Hematopoietic multipotent progenitor cell treated with erythropoietin and hydrocortisone succinate and interleukin-3 and kit ligand, for 6 days (in vitro differentiated cells): Measurements from ENCODE around the gene MCM10.
A peak's percentile ranks its signal among the peaks of the same experiment; 100 is the strongest.

ENCODE experiments used
- DNase-seq: peaks from one replicate; pipeline ENCODE4 v3.0.0-alpha.2; 2015

MCM10 gene

GRCh38 chr10:13167568-13167967 is 6.2 kb downstream of the MCM10 start:
- no peak for DNase-seq

GRCh38 chr10:13168781-13169180 is 7.4 kb downstream of the MCM10 start:
- DNase-seq = no peak

GRCh38 chr10:13173616-13174015 is 12.3 kb downstream of the MCM10 start:
- DNase-seq = no peak

GRCh38 chr10:13180788-13181187 is 19.4 kb downstream of the MCM10 start:
- no peak for DNase-seq

- no peak for DNase-seq
These were observed 21.1 kb downstream of the MCM10 start for GRCh38 chr10:13182424-13182823.

DNA sequence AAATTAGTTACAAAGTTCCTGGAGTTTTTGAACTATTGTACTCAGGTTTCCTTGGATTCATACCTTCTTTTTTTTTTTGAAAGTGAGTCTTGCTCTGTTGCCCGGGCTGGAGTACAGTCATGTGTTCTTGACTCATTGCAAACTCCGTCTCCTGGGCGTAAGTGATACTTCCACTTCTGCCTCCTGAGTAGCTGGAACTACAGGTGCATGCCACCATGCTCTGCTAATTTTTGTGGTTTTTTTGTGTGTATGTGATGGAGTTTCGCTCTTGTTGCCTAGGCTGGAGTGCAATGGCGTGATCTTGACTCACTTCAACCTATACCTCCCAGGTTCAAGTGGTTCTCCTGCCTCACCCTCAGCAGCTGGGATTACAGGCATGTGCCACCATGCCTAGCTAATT is 22.3 kb downstream of the MCM10 start:
- no peak for DNase-seq

DNA sequence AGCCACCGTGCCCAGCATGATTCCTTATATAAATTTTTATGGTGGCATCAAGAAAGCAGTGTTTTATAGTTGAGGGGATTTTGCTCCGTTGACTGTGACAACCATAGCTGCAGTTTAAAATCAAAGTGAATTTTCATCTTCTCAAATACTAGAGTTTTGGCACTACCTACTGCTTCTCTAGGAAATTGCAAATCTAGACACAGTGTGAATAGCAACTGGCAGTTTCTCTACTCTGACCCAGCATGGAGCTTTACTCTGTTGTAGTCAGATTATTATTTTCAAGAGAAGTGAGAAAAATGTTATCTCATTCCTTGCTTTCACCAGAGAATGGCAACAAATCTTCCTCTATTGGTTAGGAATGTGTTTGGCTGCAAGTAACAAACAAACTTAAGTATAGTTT is 22.9 kb downstream of the MCM10 start:
- DNase-seq = no peak

- no peak for DNase-seq
These were observed 23.6 kb downstream of the MCM10 start for GRCh38 chr10:13184730-13185514.

DNA sequence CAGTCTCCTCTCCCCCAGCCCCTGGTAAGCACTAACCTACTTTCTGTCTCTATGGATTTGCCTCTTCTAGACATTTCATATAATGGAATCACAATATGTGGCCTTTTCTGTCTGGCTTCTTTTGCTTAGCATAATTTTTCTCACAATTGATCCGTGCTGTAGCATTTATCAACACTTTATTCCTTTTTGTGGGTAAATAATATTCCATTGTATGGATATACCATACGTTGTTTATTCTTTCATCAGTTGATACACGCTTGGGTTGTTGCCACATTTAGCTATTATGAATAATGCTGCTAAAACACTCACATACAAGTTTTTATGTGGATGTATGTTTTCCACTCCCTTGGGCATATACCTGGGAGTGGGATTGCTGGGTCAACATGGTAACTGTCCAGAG is 25.8 kb downstream of the MCM10 start:
- no peak for DNase-seq

DNA sequence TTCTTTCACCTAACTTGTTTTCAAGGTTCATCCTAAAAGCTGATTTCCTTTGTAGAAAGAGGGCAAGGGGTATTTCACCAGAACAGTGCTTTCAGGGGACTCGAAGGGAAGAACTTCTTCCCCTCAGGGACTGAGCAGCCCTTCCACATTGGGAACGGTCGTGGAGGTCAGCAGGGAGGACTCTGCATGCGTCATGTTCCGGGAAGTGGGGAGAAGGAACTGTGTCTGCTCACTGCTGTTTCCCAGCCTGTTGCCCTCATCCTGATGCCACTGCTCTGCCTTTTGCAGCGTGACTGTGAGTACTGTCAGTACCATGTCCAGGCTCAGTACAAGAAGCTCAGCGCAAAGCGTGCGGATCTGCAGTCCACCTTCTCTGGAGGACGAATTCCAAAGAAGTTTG is 27.2 kb downstream of the MCM10 start:
- no peak for DNase-seq

GRCh38 chr10:13189961-13190360 is 28.6 kb downstream of the MCM10 start:
- DNase-seq = no peak

DNA sequence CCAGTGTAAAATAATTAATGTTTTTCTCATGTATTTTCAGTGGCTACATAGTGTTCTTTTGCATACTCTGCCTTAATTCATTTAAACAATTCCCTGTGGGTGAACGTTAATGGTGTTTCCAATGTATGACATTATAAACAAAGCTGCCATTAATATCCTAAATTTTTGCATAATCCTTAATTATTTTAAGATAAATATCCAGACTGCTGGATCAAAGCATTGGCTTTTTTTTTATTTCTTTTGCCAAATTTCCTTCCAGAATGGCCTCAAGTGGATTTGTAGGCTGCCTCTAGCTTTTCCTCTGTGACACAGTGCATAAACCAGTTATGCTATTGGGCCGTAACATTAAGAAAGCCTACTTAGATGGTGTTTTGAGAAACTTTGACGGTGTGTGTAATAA is 29.5 kb downstream of the MCM10 start:
- no peak for DNase-seq

DNA sequence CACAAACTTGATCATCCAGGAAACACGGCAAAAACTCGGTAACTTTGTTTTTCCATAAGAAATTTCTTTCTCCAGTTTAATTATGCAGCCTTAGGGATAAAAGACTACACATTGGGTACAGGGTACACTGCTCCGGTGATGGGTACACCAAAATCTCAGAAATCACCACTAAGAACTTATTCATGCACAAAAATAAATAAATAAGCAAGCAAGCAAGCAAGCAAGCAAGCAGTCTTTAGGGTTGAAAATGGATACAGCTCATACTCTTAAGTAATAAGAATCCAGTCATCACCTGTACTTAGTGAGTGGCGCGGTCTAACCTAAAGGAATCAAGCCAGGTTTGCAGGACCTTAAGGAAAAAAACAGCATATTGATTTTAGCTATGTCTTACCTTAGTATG is 30.0 kb downstream of the MCM10 start:
- DNase-seq = no peak

DNA sequence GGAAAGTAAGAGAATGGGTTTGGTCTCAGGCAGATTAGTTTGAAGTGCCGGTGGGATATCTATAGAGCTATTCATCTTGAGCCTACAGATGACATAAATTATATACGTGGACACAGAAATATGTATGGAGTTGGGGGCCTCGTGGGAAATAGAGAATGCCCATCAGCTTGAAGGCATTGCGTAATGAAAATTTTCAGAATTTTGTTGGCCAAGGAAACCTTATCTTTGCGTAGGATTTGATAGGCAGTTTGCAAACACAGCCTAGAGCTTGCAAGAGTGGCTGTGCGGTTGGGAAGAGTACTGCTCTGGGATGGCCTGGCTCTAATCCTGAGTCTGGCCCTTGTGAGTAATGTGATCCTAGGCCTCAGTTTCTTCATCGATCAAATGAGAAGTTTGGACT is 32.3 kb downstream of the MCM10 start:
- DNase-seq = no peak

GRCh38 chr10:13195016-13195415 is 33.7 kb downstream of the MCM10 start:
- peak; percentile 5 for DNase-seq

DNA sequence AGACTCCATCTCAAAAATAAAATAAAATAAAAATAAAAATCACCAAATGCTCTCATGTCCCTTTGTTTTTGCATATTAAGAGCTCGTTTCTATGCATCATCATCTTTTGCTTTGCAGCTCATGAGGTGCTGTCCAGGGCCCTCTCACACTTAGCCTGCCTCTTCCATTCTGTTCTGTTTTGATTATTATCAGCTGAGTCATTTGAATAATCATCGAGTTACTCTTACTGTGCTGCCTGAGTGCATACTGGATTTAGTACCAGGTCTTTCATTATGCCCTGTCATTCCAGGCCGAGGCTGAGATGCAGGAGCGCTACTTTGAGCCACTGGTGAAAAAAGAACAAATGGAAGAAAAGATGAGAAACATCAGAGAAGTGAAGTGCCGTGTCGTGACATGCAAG is 39.8 kb downstream of the MCM10 start:
- DNase-seq = peak; percentile 7

DNA sequence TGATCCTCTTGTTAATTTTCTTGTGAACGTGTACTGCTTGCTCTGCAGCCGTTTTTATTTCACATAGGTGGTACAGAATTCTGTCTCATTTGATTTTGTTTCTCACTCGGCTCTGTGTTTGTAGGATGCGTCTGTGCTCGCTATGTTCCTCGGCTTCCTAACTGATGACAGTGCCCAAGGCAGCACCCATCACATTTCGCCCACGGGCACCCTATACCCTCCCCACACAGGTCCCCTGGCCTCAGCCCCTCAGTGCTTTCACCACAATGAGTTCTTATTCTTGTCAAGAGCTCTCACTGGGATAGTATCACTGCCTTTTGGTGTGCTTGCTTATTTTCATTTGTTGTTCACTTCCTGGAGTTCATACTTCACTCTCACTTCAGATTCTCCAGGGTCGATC is 44.7 kb downstream of the MCM10 start:
- DNase-seq = no peak

DNA sequence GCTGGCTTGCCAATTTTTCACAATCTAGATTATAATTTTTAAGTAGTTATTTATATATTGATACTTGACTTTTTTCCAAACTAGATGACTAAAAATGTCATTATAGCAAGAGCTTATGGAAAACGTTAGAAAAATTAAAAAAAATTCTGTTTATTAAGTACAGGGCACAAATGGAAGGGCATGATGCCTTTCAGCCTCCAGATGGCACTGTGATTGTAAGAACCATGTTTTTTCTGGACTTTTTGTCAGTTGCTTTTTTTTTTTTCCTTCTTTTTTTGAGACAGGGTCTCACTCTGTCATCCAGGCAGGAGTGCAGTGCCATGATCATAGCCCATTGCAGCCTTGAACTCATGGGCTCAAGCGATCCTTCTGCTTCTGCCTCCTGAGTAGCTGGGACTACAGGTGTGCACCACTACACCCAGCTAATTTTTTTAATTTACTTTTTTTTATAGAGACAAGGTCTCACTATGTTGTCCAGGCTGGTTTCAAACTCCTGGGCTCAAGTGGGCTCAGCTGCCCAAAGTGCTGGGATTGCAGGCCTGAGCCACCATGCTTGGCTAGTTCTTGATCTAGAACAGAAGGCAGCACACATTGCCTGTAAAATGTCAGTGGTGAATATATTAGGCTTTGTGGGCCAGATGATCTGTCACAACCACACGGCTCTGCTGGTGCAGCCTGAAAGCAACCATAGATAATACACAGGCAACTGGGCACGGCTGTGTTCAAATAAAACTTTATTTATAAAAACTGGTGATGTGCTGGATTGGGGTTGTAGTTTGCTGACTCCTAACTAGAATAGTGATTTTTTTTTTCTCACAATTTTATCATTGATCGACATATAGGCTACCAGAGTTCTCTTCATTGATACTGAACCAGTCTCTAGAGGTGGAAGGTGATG is 45.4 kb downstream of the MCM10 start:
- DNase-seq = peak; percentile 66

- DNase-seq = no peak
These were observed 51.8 kb downstream of the MCM10 start for GRCh38 chr10:13213163-13213562.

DNA sequence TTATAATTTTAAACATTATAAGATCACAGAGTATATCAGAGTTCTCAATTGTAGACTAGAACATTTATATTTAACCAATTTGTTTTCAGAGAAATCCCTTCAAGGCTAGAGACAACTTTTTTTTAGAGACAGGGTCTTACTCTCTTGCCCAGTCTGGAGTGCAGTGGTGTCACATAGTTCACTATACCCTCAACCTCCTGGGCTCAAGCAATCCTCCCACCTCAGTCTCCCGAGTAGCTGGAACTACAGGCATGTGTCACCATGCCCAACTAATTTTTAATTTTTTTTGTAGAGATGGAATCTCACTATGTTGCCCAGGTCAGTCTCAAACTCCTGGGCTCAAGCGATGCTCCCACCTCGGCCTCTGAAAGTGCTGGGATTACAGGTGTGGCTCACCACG is 57.5 kb downstream of the MCM10 start:
- DNase-seq = no peak

DNA sequence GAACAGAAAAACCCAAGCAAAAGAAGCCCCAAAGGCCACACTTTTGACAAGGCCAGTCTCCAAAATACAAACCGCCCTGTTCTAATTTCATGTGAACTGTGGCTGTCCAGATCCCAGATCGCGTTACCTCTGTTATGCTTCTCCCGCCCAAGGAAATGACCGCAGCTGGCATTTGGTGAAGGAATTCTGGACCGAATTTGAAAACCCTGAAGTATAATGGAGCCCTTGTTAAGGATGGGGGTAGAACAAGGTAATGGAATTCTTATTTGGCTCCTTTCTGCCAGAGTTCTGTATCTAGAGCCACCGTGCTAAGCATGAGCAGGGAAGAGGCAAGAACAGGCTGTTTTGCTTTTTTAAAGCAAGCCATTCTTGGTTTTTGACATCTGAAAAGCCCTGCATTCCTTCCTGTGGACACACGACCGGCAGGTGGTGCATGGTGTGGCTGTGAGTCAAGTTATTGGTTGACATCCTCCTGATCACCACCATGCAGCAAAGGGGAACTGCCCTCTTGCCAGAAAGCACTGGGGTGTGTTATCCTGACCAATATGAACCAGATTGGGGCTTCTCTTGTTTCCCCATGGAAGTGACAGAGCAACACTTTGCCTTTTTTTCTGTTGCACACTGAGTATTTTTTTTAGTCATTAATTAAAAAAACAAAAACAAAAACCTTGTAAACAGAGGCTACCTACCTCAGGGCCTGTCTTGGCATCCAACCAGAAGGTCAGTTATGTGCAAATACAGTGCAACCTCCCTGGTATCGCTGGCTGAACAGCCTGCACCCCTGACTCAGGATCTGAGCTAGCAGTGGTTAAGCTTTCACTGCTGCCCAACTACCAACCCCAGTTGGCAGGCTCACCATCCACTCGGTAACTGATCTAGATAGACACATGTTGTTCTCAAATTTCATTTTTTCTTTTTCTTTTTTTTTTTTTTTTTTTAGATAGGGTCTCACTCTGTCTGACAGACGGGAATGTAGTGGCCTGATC is 58.6 kb downstream of the MCM10 start:
- peak; percentile 68 for DNase-seq

GRCh38 chr10:13221572-13221971 is 60.2 kb downstream of the MCM10 start:
- DNase-seq = no peak

- no peak for DNase-seq
These were observed 60.8 kb downstream of the MCM10 start for GRCh38 chr10:13222151-13222550.
